HFFc6 (cell line): ENCODE data around the gene CACNA2D1. TPM values are rescaled to one million over a fixed set of nuclear protein-coding genes. Genes with fewer than 3 reads are reported as not detected.

Experiments used
- DNase-seq: peaks from one replicate; pipeline ENCODE4 v3.0.0-alpha.2; 2018
- H3K27ac Mint-ChIP-seq: 2 replicates; pipeline ENCODE4 v1.8.0; 2020; ENCODE audit warnings: mild to moderate bottlenecking, mixed read lengths
- H3K27me3 Mint-ChIP-seq: 2 replicates; pipeline ENCODE4 v1.8.0; 2021; ENCODE audit warnings: mild to moderate bottlenecking, moderate library complexity, mixed read lengths; ENCODE audit not compliant: insufficient read depth
- H3K36me3 Mint-ChIP-seq: 2 replicates; pipeline ENCODE4 v1.8.0; 2021; ENCODE audit warnings: low read depth, mixed read lengths
- H3K4me1 Mint-ChIP-seq: 2 replicates; pipeline ENCODE4 v1.8.0; 2020; ENCODE audit warnings: low read depth, mixed read lengths
- H3K4me3 Mint-ChIP-seq: 2 replicates; pipeline ENCODE4 v1.8.0; 2020; ENCODE audit warnings: mild to moderate bottlenecking, moderate library complexity, mixed read lengths
- H3K9me3 Mint-ChIP-seq: 2 replicates; pipeline ENCODE4 v1.8.0; 2020; ENCODE audit warnings: mild to moderate bottlenecking, mixed read lengths
- CTCF ChIP-seq: fragments of 200-600 bp; sonication (generic); IDR thresholded peaks from 2 replicates; pipeline ENCODE4 v1.5.0; 2021; ENCODE audit warnings: antibody characterized with exemption, mild to moderate bottlenecking
- total RNA-seq, 6 experiments: library from RNA; stranded (reverse); fragmentation: NEBNext Ultra II Directional; extraction: Animal tissue kit (Norgen Biotek cat#: 25700); gene quantifications; 2 replicates in 1 of 6; 3 replicates in 5 of 6; pipeline ENCODE4 v1.2.3, GENCODE V29; 2021

CACNA2D1 gene
- total RNA-seq, 6 experiments from 2014 or later = 34.9 to 43.6 (median 36.8) TPM

GRCh38 chr7:82305347-82306005, 138.1 kb downstream of the CACNA2D1 start:
- no peak for TF ChIP-seq CTCF
- H3K27ac Mint-ChIP-seq = no peak overlapping the region
- peaks cover 4% of the 10 kb centered on the region; the same call in 1 of the 2 replicates for H3K9me3 Mint-ChIP-seq
- peaks cover 10% of the 10 kb centered on the region; the same call in 1 of the 2 replicates for H3K4me1 Mint-ChIP-seq
- no peak overlapping the region for H3K4me3 Mint-ChIP-seq
- DNase-seq = no peak
- no peaks in the 10 kb centered on the region for H3K27me3 Mint-ChIP-seq
- peaks cover 18% of the 10 kb centered on the region for H3K36me3 Mint-ChIP-seq

GRCh38 chr7:82294865-82295264, 148.7 kb downstream of the CACNA2D1 start:
- H3K27me3 Mint-ChIP-seq = no peaks in the 10 kb centered on the region
- no peak overlapping the region for H3K4me3 Mint-ChIP-seq
- peaks cover 39% of the 10 kb centered on the region for H3K4me1 Mint-ChIP-seq
- no peak for TF ChIP-seq CTCF
- no peak for DNase-seq
- peaks cover 11% of the 10 kb centered on the region for H3K36me3 Mint-ChIP-seq
- H3K27ac Mint-ChIP-seq = no peak overlapping the region
- no peaks in the 10 kb centered on the region; the same call in none of the 2 replicates for H3K9me3 Mint-ChIP-seq

GRCh38 chr7:82294382-82294784, 149.2 kb downstream of the CACNA2D1 start:
- Mint-ChIP-seq H3K36me3 (peaks cover 11% of the 10 kb centered on the region), H3K27ac (no peak overlapping the region), H3K27me3 (no peaks in the 10 kb centered on the region), H3K4me3 (no peak overlapping the region), H3K4me1 (peaks cover 43% of the 10 kb centered on the region), H3K9me3 (no peaks in the 10 kb centered on the region; the same call in none of the 2 replicates)
- no peak for TF ChIP-seq CTCF
- peak; percentile 14 for DNase-seq

GRCh38 chr7:82293467-82293866, 150.1 kb downstream of the CACNA2D1 start:
- Mint-ChIP-seq H3K36me3 (peaks cover 11% of the 10 kb centered on the region), H3K9me3 (no peaks in the 10 kb centered on the region; the same call in none of the 2 replicates), H3K4me3 (no peak overlapping the region), H3K27ac (no peak overlapping the region), H3K4me1 (peaks cover 52% of the 10 kb centered on the region), H3K27me3 (no peaks in the 10 kb centered on the region)
- DNase-seq = no peak
- no peak for TF ChIP-seq CTCF

- no peak overlapping the region for H3K4me3 Mint-ChIP-seq
- no peaks in the 10 kb centered on the region for H3K27me3 Mint-ChIP-seq
- H3K36me3 Mint-ChIP-seq = peaks cover 11% of the 10 kb centered on the region
- peaks cover 51% of the 10 kb centered on the region for H3K4me1 Mint-ChIP-seq
- DNase-seq = no peak
- H3K9me3 Mint-ChIP-seq = no peaks in the 10 kb centered on the region; the same call in none of the 2 replicates
- TF ChIP-seq CTCF = no peak
- H3K27ac Mint-ChIP-seq = no peak overlapping the region
These were observed 151.6 kb downstream of the CACNA2D1 start for GRCh38 chr7:82291931-82292330.
